NCI-H1436 (cell line): ENCODE data around the gene TRPV4.
"Not testable (repeated sequence)": the region's sequence is repeated elsewhere in the genome, so short reads cannot be mapped to it uniquely, and the experiment has no call there.

Source experiments
- DNase-seq: peaks from one replicate; lab custom pipeline; 2025; lab: John Stamatoyannopoulos, UW

TRPV4 gene

DNA sequence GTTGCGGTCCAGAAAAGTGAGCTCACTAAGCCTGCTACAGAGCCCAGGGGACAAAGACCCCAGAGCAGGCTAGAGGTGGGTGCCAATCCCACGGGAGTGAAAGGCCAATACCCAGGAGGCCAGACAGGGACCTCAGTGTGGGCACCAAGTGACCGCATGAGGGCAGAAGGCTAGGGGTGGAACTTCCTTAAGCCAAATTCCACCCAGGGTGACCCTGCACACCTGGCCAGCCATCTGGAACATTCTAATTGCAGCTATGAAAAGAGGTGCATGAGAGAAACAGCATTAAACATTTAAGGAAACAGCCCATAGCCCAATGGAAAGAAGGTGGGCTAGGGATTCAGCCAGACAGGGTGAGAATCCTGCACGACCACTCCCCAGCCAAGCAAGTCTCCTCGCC, 27.8 kb upstream of the TRPV4 start:
- DNase-seq: no peak

DNA sequence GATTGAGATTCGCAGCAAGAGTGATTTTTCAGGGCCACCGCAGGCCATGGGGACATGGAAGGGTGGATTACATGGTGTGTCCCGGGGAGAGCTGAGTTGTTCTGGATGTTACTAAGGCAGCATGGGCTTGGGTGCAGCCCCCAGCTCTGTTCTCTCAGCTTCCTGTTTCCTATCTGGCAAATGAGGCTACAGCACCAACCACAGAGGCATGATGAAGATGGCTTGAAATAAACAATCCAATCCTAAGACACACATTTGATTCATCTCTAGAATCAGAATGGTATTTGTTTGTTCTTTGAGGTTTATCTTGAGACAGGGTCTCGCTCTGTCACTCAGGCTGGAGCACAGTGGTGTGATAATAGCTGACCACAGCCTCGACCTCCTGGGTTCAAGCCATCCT, 25.6 kb upstream of the TRPV4 start:
- DNase-seq: no peak

DNA sequence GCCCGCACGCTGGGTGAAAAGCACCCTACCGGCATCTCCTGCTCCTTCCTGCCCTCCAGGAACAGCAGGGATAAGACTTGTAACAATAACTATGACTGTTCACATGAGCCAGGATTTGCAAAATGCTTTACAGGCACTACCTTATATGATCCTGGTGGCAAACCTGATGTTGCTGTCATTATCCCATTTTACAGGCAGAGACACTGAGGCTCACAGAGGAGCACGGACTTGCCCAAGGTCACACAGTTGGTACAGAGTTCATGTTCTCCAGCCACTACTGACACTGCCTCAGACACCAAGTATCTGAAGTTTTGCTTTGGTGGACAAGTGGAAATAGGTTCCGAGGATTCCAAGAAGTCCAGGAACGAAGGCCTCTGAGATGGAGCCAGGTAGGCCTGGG, 24.5 kb upstream of the TRPV4 start:
- DNase-seq: no peak

DNA sequence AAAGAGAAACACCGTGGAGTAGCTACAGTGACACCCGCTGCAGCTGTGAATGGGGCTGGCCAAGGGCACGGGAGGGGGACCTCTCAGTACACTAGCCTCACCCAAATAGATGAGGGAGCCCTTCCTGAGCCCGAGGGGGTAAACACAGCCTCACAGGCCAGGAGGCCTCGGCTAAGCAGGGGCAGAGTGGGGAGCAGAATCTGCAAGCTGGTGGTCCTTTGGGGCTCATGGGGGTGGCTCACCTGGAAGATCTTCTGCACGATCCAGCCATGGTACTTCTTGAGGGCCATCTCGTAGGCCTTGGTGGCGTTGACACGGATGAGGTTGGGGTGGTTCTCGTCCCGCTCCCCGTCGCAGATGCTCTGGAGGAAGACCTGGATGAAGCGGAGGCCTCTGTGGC, 22.2 kb upstream of the TRPV4 start:
- no peak for DNase-seq

DNA sequence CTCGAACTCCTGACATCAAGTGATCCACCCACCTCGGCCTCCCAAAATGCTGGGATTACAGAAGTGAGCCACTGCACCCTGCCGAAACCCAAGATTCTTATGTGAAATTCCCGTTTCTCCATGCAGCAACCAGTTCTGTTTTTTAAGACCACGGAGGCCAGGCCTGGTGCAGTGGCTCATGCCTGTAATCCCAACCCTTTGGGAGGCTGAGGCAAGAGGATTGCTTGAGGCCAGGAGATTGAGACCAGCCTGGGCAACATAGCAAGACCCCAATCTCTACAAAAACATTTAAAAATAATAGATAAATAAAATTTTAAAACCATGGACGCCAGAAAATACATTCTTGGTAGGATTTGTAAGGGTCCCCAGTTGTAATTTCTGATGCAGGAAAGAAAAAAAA, 17.3 kb upstream of the TRPV4 start:
- DNase-seq: not testable (repeated sequence)

DNA sequence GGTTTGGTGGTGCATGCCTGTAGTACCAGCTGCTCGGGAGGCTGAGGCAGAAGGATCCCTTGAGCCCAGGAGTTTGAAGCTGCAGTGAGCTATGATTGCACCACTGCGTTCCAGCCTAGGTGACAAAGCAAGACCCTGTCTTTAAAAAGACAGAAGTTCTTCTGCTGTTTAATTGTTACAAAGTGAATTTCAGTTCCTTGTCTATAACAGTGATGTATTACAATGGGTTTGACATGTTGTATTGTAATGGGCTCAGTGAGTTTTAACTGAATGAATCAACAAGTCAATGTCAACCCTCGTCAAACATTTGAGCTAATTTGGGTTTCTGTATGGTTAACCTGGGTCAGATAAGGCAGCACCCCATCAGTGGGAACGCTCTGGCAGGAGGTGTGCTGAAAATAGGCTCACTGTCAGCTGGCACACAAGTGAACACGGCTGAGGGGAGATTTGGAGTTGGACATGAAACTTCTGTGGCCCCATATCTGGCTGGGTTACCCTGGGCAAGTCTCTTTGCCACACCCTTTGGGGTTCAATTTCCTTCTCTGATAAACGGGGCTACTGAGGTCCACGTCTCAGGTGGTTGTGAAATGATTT, 14.0 kb upstream of the TRPV4 start:
- DNase-seq: no peak

DNA sequence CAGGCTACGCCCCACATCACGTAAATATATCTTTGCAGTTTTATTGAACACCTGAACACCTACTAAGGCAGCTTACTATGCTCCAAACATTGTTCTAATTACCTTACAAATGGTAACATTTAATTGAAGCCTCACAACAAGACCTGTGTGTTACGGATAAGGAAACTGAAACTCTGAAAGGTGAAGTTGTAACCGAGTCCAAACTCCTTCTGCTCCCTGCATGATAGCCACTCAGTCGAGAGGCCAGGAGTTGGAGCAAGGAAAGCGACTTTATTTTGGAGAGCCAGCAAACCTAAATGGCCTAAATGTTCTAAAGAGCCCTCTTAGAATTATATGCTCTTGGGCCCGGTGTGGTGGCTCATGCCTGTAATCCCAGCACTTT, 12.6 kb upstream of the TRPV4 start:
- no peak for DNase-seq

DNA sequence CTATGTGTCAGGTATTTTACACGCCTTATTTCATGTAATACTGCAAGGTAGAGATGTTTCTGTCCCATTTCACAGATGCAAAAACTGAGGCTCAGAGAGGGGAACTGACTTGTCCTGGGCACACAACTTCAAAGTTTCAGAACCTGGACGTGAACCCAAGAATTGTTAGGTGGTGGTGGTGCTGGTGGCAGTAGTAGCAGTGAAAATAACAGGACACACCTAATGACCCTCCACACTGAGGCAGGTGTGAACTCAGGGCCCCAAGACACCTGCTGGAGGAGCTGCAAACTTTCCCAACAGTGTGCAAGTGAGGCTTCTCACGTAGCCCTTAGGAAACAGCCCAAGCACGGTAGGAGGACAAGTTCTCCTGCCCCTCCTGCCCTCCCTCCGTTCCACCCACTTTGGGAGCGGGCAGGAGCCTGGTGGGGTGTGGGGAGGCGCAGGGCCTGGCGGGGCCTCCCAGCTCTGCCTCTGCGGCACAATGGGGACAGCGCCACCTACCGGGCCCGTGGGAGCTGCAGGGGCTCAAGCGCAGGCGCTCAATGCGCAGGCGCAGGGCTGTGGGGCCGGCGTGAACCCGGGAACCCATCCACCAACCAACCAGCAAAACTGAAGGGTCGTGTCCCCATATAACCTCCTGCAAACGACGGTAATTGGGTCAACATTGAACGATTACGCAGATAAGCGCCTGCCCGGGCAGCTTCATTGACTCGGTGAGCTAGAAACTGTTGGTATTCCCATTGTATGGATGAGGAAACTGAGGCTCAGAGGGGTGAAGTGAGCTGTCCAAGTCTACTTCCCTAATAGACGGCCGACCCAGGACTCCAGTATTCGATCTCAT, 12.0 kb upstream of the TRPV4 start:
- DNase-seq: peak; percentile 82

DNA sequence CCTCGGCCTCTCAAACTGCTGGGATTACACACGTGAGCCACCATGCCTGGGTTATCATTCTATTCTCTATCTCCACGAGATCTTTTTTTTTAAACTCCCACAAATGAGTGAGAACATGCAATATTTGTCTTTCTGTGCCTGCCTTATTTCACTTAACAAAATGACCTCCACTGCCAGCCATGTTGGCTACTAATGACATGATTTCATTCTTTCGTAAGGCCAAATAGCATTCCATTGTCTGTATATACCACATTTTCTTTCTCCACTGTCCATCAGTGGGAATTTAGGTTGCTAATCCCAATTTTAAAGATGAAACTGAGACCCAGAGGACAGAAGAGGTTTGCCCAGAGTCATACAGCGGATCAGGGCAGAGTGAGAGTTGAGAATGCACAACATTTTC, 10.9 kb upstream of the TRPV4 start:
- DNase-seq: no peak

DNA sequence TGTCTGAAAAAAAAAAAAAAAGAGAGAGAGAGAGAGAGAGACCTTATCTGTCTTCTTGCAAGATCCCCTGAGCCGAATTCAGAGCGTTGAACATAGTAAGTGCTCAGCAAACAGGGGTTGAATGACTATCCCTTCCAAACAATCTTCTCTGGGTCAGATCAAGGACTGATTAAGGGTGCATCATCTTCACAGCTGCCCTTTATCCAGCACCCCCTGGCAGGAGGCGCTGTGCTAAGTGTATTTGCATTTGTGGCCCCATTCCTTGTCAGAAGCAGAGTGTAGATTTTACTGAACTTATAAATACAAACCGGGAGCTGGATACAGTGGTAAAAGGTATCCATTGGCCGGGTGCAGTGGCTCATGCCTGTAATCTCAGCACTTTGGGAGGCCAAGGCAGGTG, 8.8 kb upstream of the TRPV4 start:
- no peak for DNase-seq

DNA sequence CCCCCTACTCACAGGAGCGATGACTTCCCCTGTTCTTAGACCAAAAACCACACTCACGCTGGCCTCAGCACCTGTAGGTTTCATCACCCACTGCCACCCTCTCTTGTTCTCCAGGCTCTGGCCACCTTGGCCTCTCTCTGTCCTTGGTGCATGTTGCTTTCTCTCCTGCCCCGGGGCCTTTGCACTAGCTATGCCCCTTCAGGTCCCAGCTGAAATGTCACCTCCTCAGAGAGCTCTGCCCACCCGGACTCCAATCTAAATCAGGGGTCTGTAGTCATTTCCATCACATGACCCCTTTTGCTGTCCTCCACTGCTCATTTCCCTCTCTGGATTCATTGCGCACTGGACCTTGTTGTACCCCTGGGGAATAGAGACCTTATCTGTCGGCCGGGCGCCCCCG, 8.2 kb upstream of the TRPV4 start:
- no peak for DNase-seq

DNA sequence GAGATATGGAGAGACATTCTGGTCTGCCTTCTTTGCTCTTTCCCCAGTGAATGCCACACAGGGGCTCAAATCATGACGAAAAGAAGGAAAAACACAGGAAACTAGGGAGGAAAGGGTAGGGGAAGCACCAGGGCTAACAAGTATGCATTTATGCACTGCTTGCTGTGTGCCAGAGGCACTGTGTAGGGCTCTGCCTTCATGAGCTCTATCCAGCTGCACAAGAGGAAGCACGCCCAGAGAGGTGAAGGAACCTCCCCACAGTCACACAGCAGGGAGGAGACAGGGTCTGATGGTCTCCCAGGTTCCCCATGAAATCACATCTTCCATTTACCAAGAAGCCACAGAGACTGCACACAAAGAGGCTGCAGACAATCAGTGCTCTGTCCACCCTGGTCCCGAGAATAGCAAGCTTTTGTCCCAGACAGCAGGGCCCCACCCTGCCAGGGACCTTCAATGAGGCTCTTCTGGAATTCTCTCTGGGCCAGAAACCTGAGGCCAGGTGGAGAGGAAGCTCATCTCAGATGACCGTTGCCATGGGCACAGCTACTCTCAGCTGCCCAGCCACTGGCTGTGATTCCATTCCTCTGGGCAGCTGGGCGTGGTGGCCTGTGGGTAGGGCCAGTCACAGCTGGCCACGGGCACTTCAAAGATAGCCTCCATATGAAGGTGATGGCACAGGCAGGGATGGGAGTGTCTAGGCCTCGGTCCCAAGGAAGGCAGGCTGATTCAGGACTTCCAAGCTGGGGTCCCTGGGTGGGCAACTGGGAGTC, 7.3 kb upstream of the TRPV4 start:
- no peak for DNase-seq

DNA sequence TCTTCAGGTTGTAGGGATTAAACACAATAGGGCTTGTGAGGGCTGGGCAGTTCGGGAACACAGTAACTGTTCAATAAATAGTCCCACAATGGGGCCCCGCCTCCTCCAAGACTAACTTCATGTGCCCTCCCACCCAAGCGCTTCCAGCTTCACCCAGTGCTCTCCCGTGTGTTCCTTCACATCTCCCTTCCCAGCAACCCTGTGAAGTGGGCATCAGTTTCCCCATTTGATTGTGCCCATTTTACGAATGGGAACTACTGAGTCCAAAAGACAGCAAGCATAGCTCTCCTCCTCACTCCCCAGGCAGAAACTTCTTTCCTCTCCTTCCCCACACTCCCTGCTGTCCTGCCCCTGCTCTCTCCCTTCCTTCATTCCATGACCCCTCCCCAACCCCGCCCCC, 6.2 kb upstream of the TRPV4 start:
- no peak for DNase-seq

DNA sequence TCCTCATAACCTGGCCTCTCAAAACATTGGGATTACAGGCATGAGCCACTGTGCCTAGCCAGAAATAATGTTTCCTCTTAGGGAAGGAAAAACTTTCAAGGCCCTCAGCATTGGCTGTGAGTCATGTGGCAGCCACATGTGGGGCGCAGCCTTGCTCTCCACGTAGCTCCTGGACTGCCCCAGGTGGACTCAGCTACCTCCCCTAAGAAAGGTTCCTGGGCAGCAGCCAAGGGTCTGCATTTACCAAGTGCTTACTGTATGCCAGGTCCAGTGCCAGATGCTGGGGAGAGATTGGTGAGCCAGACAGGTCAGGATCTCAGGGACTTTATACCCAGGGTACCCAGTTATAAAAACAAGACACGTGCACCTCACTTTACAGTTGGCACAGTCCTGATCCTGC, 3.7 kb upstream of the TRPV4 start:
- no peak for DNase-seq

DNA sequence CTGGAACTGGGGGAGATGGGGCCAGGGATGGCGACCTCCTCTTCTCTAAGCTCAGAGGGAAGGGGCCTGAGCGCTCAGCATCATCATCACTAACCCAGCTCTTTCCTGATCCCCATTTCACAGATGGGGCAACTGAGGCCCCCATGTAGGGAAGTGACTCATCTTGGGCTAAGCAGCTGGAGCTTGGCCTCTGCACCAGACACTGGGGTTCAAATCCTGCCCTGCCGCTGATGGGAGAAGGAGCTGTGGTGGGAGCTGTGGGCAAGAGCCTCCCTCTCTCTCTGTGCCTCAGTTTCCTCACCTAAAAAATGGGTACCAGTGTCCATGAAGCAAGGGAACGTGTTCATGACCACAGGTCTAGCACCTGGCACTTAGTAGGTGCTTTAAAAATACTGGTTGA, 2.6 kb upstream of the TRPV4 start:
- DNase-seq: no peak

DNA sequence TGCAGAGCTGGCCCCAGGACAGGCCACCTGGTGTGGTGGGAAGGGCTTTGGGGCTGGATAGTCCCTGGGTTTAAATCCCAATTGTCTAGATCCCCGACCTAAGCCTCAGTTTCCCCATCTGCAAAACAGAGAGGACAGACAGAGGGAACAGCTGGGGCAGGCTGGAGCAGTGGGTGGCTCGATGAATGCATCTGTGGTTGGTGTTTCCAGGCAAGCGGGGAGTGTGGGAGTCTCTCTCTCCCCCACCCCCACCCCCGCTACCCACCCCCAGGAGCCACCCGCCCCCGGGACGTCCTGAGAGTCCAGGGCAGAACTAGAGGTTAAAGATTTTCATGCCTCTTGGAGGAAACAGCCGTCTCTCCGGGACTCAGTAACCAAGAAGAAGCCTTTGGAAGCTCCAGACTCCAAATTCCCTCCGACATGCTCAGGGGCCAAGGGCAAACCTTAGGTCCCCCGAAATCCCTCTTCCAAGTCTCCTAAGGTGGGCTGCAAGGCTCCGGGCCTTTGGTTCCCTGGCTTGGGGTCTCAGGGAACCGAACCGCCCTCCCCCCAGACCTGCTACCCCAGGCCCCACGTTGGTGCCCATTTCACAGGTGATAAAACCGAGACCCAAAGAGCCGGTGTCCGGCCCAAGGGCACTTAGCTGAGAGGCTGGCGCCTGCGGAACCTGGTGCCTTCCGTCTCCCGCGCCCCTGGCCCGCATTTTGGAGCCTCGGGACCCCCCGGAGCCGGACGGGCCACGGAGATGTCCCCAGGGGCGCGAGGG, 474 bp downstream of the TRPV4 start:
- no peak for DNase-seq

DNA sequence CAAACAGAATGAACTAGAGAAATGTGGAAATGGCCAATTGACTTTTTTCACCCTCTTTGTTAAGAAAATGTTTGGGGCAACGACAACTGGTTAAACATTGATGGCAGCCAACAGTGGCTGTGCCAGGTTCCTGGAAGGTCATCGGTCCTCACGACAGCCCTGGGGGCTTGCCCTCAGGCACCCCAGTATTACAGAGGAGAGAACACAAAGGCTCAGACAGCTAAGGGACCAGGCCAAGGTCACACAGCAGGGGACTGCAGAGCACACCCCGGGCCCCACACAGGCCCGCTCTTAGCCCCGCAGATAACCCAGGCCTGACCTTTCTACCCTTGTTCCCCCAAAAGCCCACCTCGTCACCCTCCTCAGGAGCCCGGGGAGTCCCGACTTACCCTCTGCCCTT, 1.3 kb downstream of the TRPV4 start:
- no peak for DNase-seq

DNA sequence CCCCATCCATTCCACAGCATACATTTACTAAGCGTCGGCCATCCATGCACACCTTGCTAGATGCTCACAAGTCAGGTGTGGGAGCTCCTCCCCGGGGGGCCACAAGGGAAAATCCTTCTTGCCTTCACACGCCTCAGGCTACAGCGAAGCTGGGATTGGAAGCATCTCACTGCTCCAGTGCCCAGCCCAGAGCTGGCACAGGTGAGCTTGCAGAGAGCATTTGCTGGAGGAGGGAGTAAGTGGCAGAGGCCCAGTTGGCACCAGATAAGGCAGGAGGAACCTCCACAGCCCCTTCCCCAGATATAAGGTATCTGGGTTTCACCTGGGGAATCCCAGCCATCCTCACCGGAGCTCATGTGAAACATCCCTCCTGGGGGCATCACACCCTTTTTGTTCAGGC, 1.8 kb downstream of the TRPV4 start:
- no peak for DNase-seq

DNA sequence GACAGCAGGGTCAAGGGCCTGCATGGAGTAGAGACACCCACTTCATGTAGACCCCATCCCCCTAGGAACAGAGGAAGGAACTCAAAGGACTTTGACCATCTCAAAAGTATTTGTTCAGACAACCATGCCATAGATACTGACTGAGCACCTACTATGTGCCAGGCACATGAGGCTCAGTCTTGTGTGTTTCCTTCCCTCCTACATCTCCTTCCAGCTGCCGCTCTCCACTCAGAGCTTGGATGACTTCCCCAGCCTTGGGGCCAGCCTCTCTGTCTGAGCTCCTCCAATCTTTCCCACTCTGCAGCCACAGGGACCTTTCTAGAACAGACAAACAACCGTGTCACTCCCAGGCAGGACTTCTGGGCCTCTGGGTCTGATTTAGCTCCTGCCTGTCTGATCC, 2.5 kb downstream of the TRPV4 start:
- DNase-seq: no peak

DNA sequence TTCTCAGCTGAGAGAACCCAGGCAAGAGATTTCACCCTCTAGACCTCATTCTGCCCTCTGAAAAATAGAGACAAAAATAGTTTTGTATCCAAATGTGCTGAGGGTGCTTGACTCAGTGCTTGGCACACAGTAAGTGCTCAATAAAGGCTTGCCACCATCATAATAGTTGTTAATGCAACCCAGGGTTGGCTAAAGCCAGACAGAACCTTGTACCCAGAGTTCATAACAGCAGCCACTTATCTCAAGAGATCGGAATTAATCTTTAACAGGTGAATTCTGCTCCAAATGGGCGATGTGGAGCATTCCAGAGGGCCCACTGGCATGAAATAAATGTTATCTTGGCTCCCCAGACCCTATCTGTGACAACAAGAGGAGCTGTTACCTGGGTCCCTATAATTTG, 2.9 kb downstream of the TRPV4 start:
- DNase-seq: no peak

DNA sequence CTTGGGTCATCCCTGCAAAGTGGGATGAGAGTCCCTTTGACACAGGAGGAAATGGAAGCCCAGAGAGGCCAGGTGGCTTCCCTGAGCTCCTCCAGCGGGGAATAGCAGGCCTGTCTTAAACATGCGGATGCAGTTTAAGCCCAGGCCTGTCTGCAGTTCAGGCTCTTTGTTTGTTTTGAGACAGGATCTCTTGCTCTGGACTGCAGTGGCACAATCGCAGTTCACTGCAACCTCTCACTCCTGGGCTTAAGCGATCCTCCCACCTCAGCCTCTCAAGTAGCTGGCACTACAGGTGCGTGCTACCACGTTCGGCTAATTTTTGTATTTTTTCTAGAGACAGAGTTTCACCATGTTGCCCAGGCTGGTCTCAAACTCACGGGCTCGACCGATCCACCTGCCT, 3.5 kb downstream of the TRPV4 start:
- DNase-seq: no peak

DNA sequence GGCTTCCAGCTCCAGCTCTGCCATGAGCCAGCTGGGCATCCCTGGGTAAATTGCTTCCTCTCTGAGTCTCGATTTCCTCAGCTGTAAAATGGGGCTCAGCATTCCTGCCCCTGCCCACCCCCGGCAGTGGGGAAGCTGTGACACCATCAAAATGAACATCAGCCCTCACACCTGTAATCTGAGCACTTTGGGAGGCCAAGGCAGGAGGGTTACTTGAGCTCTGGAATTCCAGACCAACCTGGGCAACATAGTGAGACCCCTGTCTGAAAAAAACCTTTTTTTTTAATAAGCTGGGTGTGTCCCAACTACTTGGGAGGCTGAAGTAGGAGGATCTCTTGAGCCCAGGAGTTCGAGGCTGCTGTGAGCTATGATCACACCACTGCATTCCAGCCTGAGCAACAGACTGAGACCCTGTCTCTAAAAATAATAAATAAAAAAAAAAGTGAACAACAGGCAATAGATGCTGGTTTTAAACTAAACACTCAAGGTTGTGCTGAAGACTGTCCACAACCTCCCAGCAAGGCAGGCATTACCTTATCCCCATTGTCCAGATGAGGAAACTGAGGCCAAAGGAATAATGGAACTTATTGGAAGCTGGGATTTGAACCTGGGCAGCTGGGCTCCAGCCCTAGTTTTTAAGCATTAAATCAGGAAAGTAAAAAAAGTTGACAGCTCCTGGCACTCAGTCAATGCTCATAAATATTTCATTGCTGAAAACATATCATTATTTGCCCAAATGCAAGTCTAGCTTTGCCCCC, 4.3 kb downstream of the TRPV4 start:
- DNase-seq: no peak
